Fibroblast of upper back skin (primary cell): ENCODE measurements around the gene SLC26A6.
A peak's percentile ranks its signal among the peaks of the same experiment; 100 is the strongest.

Experiments used
- DNase-seq: peaks from one replicate; pipeline ENCODE4 v3.0.0-alpha.2; 2013

SLC26A6 gene

GRCh38 chr3:48660800-48661400 is 25.6 kb upstream of the SLC26A6 start:
- DNase-seq: no peak

- no peak for DNase-seq
These were observed 21.6 kb upstream of the SLC26A6 start for GRCh38 chr3:48656841-48657281.

GRCh38 chr3:48656061-48656840 is 21.0 kb upstream of the SLC26A6 start:
- peak; percentile 53 for DNase-seq

GRCh38 chr3:48655606-48656005 is 20.3 kb upstream of the SLC26A6 start:
- no peak for DNase-seq

- no peak for DNase-seq
These were observed 19.8 kb upstream of the SLC26A6 start for GRCh38 chr3:48655063-48655462.

GRCh38 chr3:48652923-48653715 is 17.9 kb upstream of the SLC26A6 start:
- DNase-seq: no peak

- DNase-seq: no peak
These were observed 16.5 kb upstream of the SLC26A6 start for GRCh38 chr3:48651771-48652170.

GRCh38 chr3:48650723-48651122 is 15.5 kb upstream of the SLC26A6 start:
- DNase-seq: no peak

GRCh38 chr3:48648188-48648850 is 13.1 kb upstream of the SLC26A6 start:
- no peak for DNase-seq

GRCh38 chr3:48647714-48648113 is 12.5 kb upstream of the SLC26A6 start:
- no peak for DNase-seq

GRCh38 chr3:48644898-48645760 is 9.9 kb upstream of the SLC26A6 start:
- no peak for DNase-seq

- DNase-seq: no peak
These were observed 7.3 kb upstream of the SLC26A6 start for GRCh38 chr3:48642605-48643004.

GRCh38 chr3:48641396-48641795 is 6.1 kb upstream of the SLC26A6 start:
- DNase-seq: no peak

- DNase-seq: no peak
These were observed 4.8 kb upstream of the SLC26A6 start for GRCh38 chr3:48639944-48640606.

- DNase-seq: no peak
These were observed 2.0 kb upstream of the SLC26A6 start for GRCh38 chr3:48637305-48637704.

- peak; percentile 7 for DNase-seq
These were observed 941 bp upstream of the SLC26A6 start for GRCh38 chr3:48636149-48636655.

- peak; percentile 63 for DNase-seq
These were observed 520 bp downstream of the SLC26A6 start for GRCh38 chr3:48634661-48635221.

- no peak for DNase-seq
These were observed 1.5 kb downstream of the SLC26A6 start for GRCh38 chr3:48633743-48634142.

GRCh38 chr3:48633256-48633655 is 2.0 kb downstream of the SLC26A6 start:
- DNase-seq: no peak

GRCh38 chr3:48631516-48632448 is 3.5 kb downstream of the SLC26A6 start:
- no peak for DNase-seq
